Ascending aorta (tissue), 2 donors: ENCODE data around the gene ZNF264. TPM values are rescaled to one million over a fixed set of nuclear protein-coding genes. Genes with fewer than 3 reads are reported as not detected.
"Not testable (repeated sequence)": the region's sequence is repeated elsewhere in the genome, so short reads cannot be mapped to it uniquely, and the experiment has no call there.

ENCODE experiments used
- DNase-seq, 2 donors: peaks; one replicate each; pipeline ENCODE4 v3.0.0-alpha.2; 2019; ENCODE audit warnings: low spot score in 2 of 2
- H3K27ac ChIP-seq, 2 donors: fragments of 200-600 bp; sonication (generic); one replicate each; pipeline ENCODE4 v1.5.1; 2016 to 2017; ENCODE audit warnings: mild to moderate bottlenecking in 1 of 2
- H3K27me3 ChIP-seq: fragments of 200-600 bp; sonication (generic); one replicate; pipeline ENCODE4 v1.5.1; 2017
- H3K36me3 ChIP-seq, 2 donors: fragments of 200-600 bp; sonication (generic); one replicate each; pipeline ENCODE4 v1.5.1; 2016
- H3K4me1 ChIP-seq, 2 donors: fragments of 200-600 bp; sonication (generic); one replicate each; pipeline ENCODE4 v1.5.1; 2016 to 2017; ENCODE audit warnings: mild to moderate bottlenecking in 1 of 2
- H3K4me3 ChIP-seq, 2 donors: fragments of 200-600 bp; sonication (generic); one replicate each; pipeline ENCODE4 v1.5.1; 2016 to 2017; ENCODE audit warnings: mild to moderate bottlenecking in 1 of 2
- H3K9me3 ChIP-seq, 2 donors: fragments of 200-600 bp; sonication (generic); one replicate each; pipeline ENCODE4 v1.5.1; 2016
- CTCF ChIP-seq, 3 experiments: fragments of 200-600 bp in 2 of 3; fragments of 450-650 bp in 1 of 3; sonication (generic) in 2 of 3; IDR thresholded peaks; one replicate each; pipeline ENCODE4 v1.5.1; 2016 to 2019; ENCODE audit warnings: antibody characterized with exemption in 3 of 3, mild to moderate bottlenecking in 1 of 3, moderate library complexity in 1 of 3
- intact Hi-C: fragments of 100-400 bp; cut with DNase I; formaldehyde crosslinking; loops from one replicate; pipeline ENCODE4 v1.15.1; 2023
- total RNA-seq: library from RNA; depleted of rRNA; stranded (reverse); fragments of >200 nt; gene quantifications from one replicate; pipeline ENCODE4 v1.1.0, GENCODE V29; 2016

ZNF264 gene
- total RNA-seq, 1 donor from 2014 or later = 183 TPM

- Histone ChIP-seq H3K36me3 (peaks cover 54 to 67% of the 10 kb centered on the region in 2 donors), H3K27ac (no peak overlapping the region), H3K9me3 (peaks cover 5 to 41% of the 10 kb centered on the region in 2 donors), H3K4me3 (no peak overlapping the region), H3K27me3 (no peaks in the 10 kb centered on the region), H3K4me1 (peaks cover 0 to 8% of the 10 kb centered on the region in 2 donors)
- intact Hi-C loops = loop anchor here (5.0 kb wide), 2 partner anchors 52 to 1102 kb away; partner anchors contain the start of genes ZNF264 and ZNF444
- TF ChIP-seq CTCF (IDR thresholded peaks at IDR 0.05) = no peak
- no peak for DNase-seq
These were observed 53.2 kb downstream of the ZNF264 start for GRCh38 chr19:57244513-57244912.

- no peaks in the 10 kb centered on the region for H3K27me3 ChIP-seq
- DNase-seq = no peak
- H3K9me3 ChIP-seq = peaks cover 8 to 44% of the 10 kb centered on the region in 2 donors
- H3K36me3 ChIP-seq = peaks cover 57 to 70% of the 10 kb centered on the region in 2 donors
- intact Hi-C loops = no loop called here
- no peak overlapping the region for H3K4me3 ChIP-seq
- H3K4me1 ChIP-seq = peaks cover 0 to 5% of the 10 kb centered on the region in 2 donors
- H3K27ac ChIP-seq = no peak overlapping the region
- no peak for TF ChIP-seq CTCF (IDR thresholded peaks at IDR 0.05)
These were observed 53.8 kb downstream of the ZNF264 start for GRCh38 chr19:57245066-57245465.

GRCh38 chr19:57245959-57246358, 54.7 kb downstream of the ZNF264 start:
- no peak for DNase-seq
- no peak for TF ChIP-seq CTCF (IDR thresholded peaks at IDR 0.05)
- H3K36me3 ChIP-seq = peaks cover 66 to 79% of the 10 kb centered on the region in 2 donors
- peaks cover 12 to 53% of the 10 kb centered on the region in 2 donors for H3K9me3 ChIP-seq
- H3K27ac ChIP-seq = no peak overlapping the region
- intact Hi-C loops = no loop called here
- H3K4me3 ChIP-seq = no peak overlapping the region
- H3K27me3 ChIP-seq = no peaks in the 10 kb centered on the region
- H3K4me1 ChIP-seq = peaks cover 0 to 4% of the 10 kb centered on the region in 2 donors

GRCh38 chr19:57248646-57249045, 57.3 kb downstream of the ZNF264 start:
- Histone ChIP-seq H3K36me3 (peaks cover 93 to 96% of the 10 kb centered on the region in 2 donors), H3K4me1 (no peaks in the 10 kb centered on the region), H3K4me3 (no peak overlapping the region), H3K27me3 (no peaks in the 10 kb centered on the region), H3K27ac (no peak overlapping the region), H3K9me3 (peaks cover 26 to 80% of the 10 kb centered on the region in 2 donors)
- no peak for DNase-seq
- intact Hi-C loops = no loop called here
- no peak for TF ChIP-seq CTCF (IDR thresholded peaks at IDR 0.05)

GRCh38 chr19:57249329-57249728, 58.0 kb downstream of the ZNF264 start:
- peaks cover 30 to 85% of the 10 kb centered on the region in 2 donors for H3K9me3 ChIP-seq
- TF ChIP-seq CTCF (IDR thresholded peaks at IDR 0.05) = no peak

GRCh38 chr19:57253767-57254166, 62.5 kb downstream of the ZNF264 start:
- H3K4me1 ChIP-seq, DNase-seq, H3K27me3 ChIP-seq, intact Hi-C loops, H3K4me3 ChIP-seq, H3K27ac ChIP-seq: not testable (repeated sequence)
- peaks cover 44 to 96% of the 10 kb centered on the region in 2 donors for H3K9me3 ChIP-seq
- peaks cover 60 to 91% of the 10 kb centered on the region in 2 donors for H3K36me3 ChIP-seq

More at GRCh38 chr19:57249329-57249728, 58.0 kb downstream of the ZNF264 start:
- no peaks in the 10 kb centered on the region for H3K4me1 ChIP-seq
- no peaks in the 10 kb centered on the region for H3K27me3 ChIP-seq
- intact Hi-C loops = no loop called here
- H3K27ac ChIP-seq = no peak overlapping the region
- peaks cover 94 to 96% of the 10 kb centered on the region in 2 donors for H3K36me3 ChIP-seq
- H3K4me3 ChIP-seq = no peak overlapping the region
- no peak for DNase-seq
